GM12872 (cell line): ENCODE results near the gene GALNT2.
A peak's percentile ranks its signal among the peaks of the same experiment; 100 is the strongest.

Experiments used
- CTCF ChIP-seq: IDR thresholded peaks from 3 replicates; pipeline ENCODE4 v1.5.1; 2011; ENCODE audit warnings: low read depth, mild to moderate bottlenecking, low read length, moderate library complexity; ENCODE audit not compliant: insufficient read depth

GALNT2 gene

GRCh38 chr1:230220907-230221306, 153.9 kb downstream of the GALNT2 start:
- no peak for TF ChIP-seq CTCF

- peak; percentile 18; the same call in 1 of the 3 replicates for TF ChIP-seq CTCF
These were observed 155.6 kb downstream of the GALNT2 start for GRCh38 chr1:230222678-230223077.

- TF ChIP-seq CTCF: no peak
These were observed 157.3 kb downstream of the GALNT2 start for GRCh38 chr1:230224101-230224960.

- no peak for TF ChIP-seq CTCF
These were observed 159.2 kb downstream of the GALNT2 start for GRCh38 chr1:230226007-230226800.

GRCh38 chr1:230226814-230227213, 159.8 kb downstream of the GALNT2 start:
- no peak for TF ChIP-seq CTCF

GRCh38 chr1:230228236-230228897, 161.3 kb downstream of the GALNT2 start:
- TF ChIP-seq CTCF: no peak

GRCh38 chr1:230230273-230230672, 163.2 kb downstream of the GALNT2 start:
- TF ChIP-seq CTCF: no peak
